ENCODE measurements around the gene NEK7. TPM values are rescaled to one million over a fixed set of nuclear protein-coding genes. Genes with fewer than 3 reads are reported as not detected.

Gene NEK7
- polyA plus RNA-seq, 1 donor from 2014 or later, result 3.3 TPM

DNA sequence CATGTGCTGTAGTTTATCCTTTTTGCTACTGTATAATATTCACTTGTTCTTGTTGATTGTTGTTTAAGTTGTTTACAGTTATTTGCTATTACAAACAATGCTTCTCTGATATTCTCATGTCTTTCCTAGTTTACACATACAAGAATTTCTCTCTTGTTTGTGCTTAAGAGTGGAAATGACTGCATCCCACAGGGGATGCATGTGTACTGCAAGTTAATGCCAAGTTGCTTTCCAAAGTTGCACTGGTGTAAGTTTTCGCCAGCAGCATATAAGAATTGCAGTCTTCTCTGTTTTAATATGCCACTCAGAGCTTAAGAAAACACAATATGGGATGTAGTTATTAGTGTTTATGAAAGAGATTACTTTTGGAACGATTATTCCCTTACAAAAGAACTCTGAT, 97.7 kb downstream of the NEK7 start:
- no peaks in the 10 kb centered on the region for H3K9me3 ChIP-seq (ENCODE audit: low read length)
- no peaks in the 10 kb centered on the region for H3K36me3 ChIP-seq (ENCODE audit: insufficient read depth, low read length)
- H3K9me2 ChIP-seq (ENCODE audit: insufficient read depth, low read length), result no peaks in the 10 kb centered on the region
- TF ChIP-seq TAF1 (IDR thresholded peaks at IDR 0.05; ENCODE audit: low read depth), result no peak
- TF ChIP-seq, protein P1, sequence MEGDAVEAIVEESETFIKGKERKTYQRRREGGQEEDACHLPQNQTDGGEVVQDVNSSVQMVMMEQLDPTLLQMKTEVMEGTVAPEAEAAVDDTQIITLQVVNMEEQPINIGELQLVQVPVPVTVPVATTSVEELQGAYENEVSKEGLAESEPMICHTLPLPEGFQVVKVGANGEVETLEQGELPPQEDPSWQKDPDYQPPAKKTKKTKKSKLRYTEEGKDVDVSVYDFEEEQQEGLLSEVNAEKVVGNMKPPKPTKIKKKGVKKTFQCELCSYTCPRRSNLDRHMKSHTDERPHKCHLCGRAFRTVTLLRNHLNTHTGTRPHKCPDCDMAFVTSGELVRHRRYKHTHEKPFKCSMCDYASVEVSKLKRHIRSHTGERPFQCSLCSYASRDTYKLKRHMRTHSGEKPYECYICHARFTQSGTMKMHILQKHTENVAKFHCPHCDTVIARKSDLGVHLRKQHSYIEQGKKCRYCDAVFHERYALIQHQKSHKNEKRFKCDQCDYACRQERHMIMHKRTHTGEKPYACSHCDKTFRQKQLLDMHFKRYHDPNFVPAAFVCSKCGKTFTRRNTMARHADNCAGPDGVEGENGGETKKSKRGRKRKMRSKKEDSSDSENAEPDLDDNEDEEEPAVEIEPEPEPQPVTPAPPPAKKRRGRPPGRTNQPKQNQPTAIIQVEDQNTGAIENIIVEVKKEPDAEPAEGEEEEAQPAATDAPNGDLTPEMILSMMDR (IDR thresholded peaks at IDR 0.05; ENCODE audit: poor library complexity, severe bottlenecking), result no peak
- TF ChIP-seq POLR2AphosphoS5 (IDR thresholded peaks at IDR 0.05), result no peak
- no peak for TF ChIP-seq EZH2 (IDR thresholded peaks at IDR 0.05; ENCODE audit: borderline replicate concordance, insufficient read depth, low read length, poor library complexity, severe bottlenecking)
- no peak for TF ChIP-seq MXI1 (conservative IDR thresholded peaks at IDR 0.05; ENCODE audit: poor library complexity, severe bottlenecking)
- no peak for TF ChIP-seq EP300 (conservative IDR thresholded peaks at IDR 0.05; ENCODE audit: poor library complexity, severe bottlenecking)
- TF ChIP-seq, protein P2, sequence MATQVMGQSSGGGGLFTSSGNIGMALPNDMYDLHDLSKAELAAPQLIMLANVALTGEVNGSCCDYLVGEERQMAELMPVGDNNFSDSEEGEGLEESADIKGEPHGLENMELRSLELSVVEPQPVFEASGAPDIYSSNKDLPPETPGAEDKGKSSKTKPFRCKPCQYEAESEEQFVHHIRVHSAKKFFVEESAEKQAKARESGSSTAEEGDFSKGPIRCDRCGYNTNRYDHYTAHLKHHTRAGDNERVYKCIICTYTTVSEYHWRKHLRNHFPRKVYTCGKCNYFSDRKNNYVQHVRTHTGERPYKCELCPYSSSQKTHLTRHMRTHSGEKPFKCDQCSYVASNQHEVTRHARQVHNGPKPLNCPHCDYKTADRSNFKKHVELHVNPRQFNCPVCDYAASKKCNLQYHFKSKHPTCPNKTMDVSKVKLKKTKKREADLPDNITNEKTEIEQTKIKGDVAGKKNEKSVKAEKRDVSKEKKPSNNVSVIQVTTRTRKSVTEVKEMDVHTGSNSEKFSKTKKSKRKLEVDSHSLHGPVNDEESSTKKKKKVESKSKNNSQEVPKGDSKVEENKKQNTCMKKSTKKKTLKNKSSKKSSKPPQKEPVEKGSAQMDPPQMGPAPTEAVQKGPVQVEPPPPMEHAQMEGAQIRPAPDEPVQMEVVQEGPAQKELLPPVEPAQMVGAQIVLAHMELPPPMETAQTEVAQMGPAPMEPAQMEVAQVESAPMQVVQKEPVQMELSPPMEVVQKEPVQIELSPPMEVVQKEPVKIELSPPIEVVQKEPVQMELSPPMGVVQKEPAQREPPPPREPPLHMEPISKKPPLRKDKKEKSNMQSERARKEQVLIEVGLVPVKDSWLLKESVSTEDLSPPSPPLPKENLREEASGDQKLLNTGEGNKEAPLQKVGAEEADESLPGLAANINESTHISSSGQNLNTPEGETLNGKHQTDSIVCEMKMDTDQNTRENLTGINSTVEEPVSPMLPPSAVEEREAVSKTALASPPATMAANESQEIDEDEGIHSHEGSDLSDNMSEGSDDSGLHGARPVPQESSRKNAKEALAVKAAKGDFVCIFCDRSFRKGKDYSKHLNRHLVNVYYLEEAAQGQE (IDR thresholded peaks at IDR 0.05; ENCODE audit: borderline replicate concordance), result no peak
- no peak for TF ChIP-seq SMC3 (conservative IDR thresholded peaks at IDR 0.05; ENCODE audit: poor library complexity)
- no peak for TF ChIP-seq RAD21 (conservative IDR thresholded peaks at IDR 0.05)
- no peak overlapping the region for H3K27ac ChIP-seq (ENCODE audit: low read length)
- H3K9ac ChIP-seq (ENCODE audit: low read length), result no peak overlapping the region
- H3F3A ChIP-seq (ENCODE audit: insufficient read depth, low read length, poor library complexity, severe bottlenecking), result no peaks in the 10 kb centered on the region
- no peaks in the 10 kb centered on the region for H4K20me1 ChIP-seq (ENCODE audit: insufficient read depth)
- no peaks in the 10 kb centered on the region for H3K27me3 ChIP-seq (ENCODE audit: insufficient read depth, low read depth, low read length)
- H3K4me2 ChIP-seq (ENCODE audit: low read length), result no peak overlapping the region
- no peaks in the 10 kb centered on the region for H3K79me2 ChIP-seq (replicated peaks; ENCODE audit: insufficient read depth, low read length)
- H2AFZ ChIP-seq (ENCODE audit: low read depth, low read length), result no peak overlapping the region
- no peak overlapping the region for H3K4me3 ChIP-seq (ENCODE audit: low read length)

DNA sequence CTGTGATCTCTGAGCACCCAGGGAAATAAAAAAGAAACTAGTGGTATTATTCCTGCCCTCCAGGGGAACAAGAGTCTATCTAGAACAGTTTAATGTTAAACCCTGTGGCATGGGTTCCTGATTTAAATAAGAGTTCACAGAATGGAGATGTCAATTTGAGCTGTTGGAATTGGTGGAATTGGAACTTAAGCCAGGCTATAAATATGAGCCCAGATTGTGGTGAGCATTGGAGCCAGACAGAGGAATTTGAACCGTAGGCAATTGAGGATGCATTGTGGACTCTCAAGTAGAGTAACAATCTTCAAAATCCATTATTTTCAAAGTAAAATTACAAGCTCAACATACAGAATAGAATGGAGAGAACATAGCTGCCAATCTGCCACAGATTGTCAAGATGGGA, 98.2 kb downstream of the NEK7 start:
- Histone ChIP-seq H3K4me3 (ENCODE audit: low read length) (no peak overlapping the region), H2AFZ (ENCODE audit: low read depth, low read length) (no peak overlapping the region), H3K27ac (ENCODE audit: low read length) (no peak overlapping the region), H3K79me2 (replicated peaks; ENCODE audit: insufficient read depth, low read length) (no peaks in the 10 kb centered on the region), H4K20me1 (ENCODE audit: insufficient read depth) (no peaks in the 10 kb centered on the region), H3K9ac (ENCODE audit: low read length) (no peak overlapping the region), H3F3A (ENCODE audit: insufficient read depth, low read length, poor library complexity, severe bottlenecking) (no peaks in the 10 kb centered on the region), H3K36me3 (ENCODE audit: insufficient read depth, low read length) (no peaks in the 10 kb centered on the region), H3K9me2 (ENCODE audit: insufficient read depth, low read length) (no peaks in the 10 kb centered on the region), H3K4me2 (ENCODE audit: low read length) (no peak overlapping the region), H3K9me3 (ENCODE audit: low read length) (no peaks in the 10 kb centered on the region), H3K27me3 (ENCODE audit: insufficient read depth, low read depth, low read length) (no peaks in the 10 kb centered on the region)
- TF ChIP-seq, protein P2 (IDR thresholded peaks at IDR 0.05; ENCODE audit: borderline replicate concordance), result no peak
- TF ChIP-seq POLR2AphosphoS5 (IDR thresholded peaks at IDR 0.05) (no peak), EZH2 (IDR thresholded peaks at IDR 0.05; ENCODE audit: borderline replicate concordance, insufficient read depth, low read length, poor library complexity, severe bottlenecking) (no peak), RAD21 (conservative IDR thresholded peaks at IDR 0.05) (no peak), MXI1 (conservative IDR thresholded peaks at IDR 0.05; ENCODE audit: poor library complexity, severe bottlenecking) (no peak), EP300 (conservative IDR thresholded peaks at IDR 0.05; ENCODE audit: poor library complexity, severe bottlenecking) (no peak), SMC3 (conservative IDR thresholded peaks at IDR 0.05; ENCODE audit: poor library complexity) (no peak), TAF1 (IDR thresholded peaks at IDR 0.05; ENCODE audit: low read depth) (no peak)
- TF ChIP-seq, protein P1 (IDR thresholded peaks at IDR 0.05; ENCODE audit: poor library complexity, severe bottlenecking), result no peak

Measured in neural cell (in vitro differentiated cells).